HepG2 (cell line): ENCODE results near the gene NOXO1. TPM values are rescaled to one million over a fixed set of nuclear protein-coding genes. Genes with fewer than 3 reads are reported as not detected.
A peak's percentile ranks its signal among the peaks of the same experiment; 100 is the strongest.

Source experiments
- BHLHE40 ChIP-seq: IDR thresholded peaks from 2 replicates; pipeline ENCODE4 v1.6.1; 2011; ENCODE audit warnings: low read length, improper control_type of control experiment
- CENPT ChIP-seq: sonication (generic); formaldehyde crosslinking; IDR thresholded peaks from 2 replicates; pipeline ENCODE4 v1.8.0; 2022; ENCODE audit warnings: low read depth, mild to moderate bottlenecking, moderate library complexity, missing genetic modification reagents
- CREM ChIP-seq, 2 experiments: sonication (generic) in 1 of 2; formaldehyde crosslinking in 1 of 2; IDR thresholded peaks; 2 replicates each; pipeline versions ENCODE4 v1.4.0 to v1.6.1; 2016 to 2020; ENCODE audit warnings: antibody characterized with exemption in 1 of 2, mild to moderate bottlenecking in 1 of 2, missing genetic modification reagents in 1 of 2
- HBP1 ChIP-seq: IDR thresholded peaks from 2 replicates; pipeline ENCODE4 v1.6.1; 2016; ENCODE audit warnings: low read depth, control low read depth
- KAT7 ChIP-seq: IDR thresholded peaks from 2 replicates; pipeline ENCODE4 v1.6.1; 2018; ENCODE audit warnings: borderline replicate concordance, missing compliant biosample characterization
- MYPOP ChIP-seq: sonication (generic); formaldehyde crosslinking; IDR thresholded peaks from 2 replicates; pipeline ENCODE4 v1.8.1; 2023; ENCODE audit warnings: mild to moderate bottlenecking, moderate library complexity, missing genetic modification reagents
- NCOR1 ChIP-seq: fragments of 200-600 bp; sonication (generic); IDR thresholded peaks from 2 replicates; pipeline ENCODE4 v1.7.0; 2017; ENCODE audit warnings: antibody characterized with exemption, low read length, borderline replicate concordance
- PHB2 ChIP-seq: fragments of 450-650 bp; IDR thresholded peaks from 2 replicates; pipeline ENCODE4 v1.6.1; 2018; ENCODE audit not compliant: partially characterized antibody
- PREB ChIP-seq: sonication (generic); formaldehyde crosslinking; IDR thresholded peaks from 2 replicates; pipeline ENCODE4 v1.4.0; 2020; ENCODE audit warnings: missing genetic modification reagents
- SNAPC4 ChIP-seq: sonication (generic); formaldehyde crosslinking; IDR thresholded peaks from 2 replicates; pipeline ENCODE4 v1.4.0; 2020; ENCODE audit warnings: mild to moderate bottlenecking, missing genetic modification reagents
- SPEN ChIP-seq: sonication (generic); formaldehyde crosslinking; IDR thresholded peaks from 2 replicates; pipeline ENCODE4 v1.5.1; 2020; ENCODE audit warnings: low read depth, mild to moderate bottlenecking, missing genetic modification reagents
- TAF1 ChIP-seq: sonication (generic); formaldehyde crosslinking; IDR thresholded peaks from 2 replicates; pipeline ENCODE4 v1.4.0; 2020; ENCODE audit warnings: missing genetic modification reagents
- TBX2 ChIP-seq: sonication (generic); formaldehyde crosslinking; IDR thresholded peaks from 2 replicates; pipeline ENCODE4 v1.5.0; 2020; ENCODE audit warnings: missing genetic modification reagents, mild to moderate bottlenecking, borderline replicate concordance
- ZBTB42 ChIP-seq: sonication (generic); formaldehyde crosslinking; IDR thresholded peaks from 2 replicates; pipeline ENCODE4 v1.5.0; 2020; ENCODE audit warnings: mild to moderate bottlenecking, missing genetic modification reagents
- ZFP41 ChIP-seq: sonication (generic); formaldehyde crosslinking; IDR thresholded peaks from 2 replicates; pipeline ENCODE4 v1.4.0; 2020; ENCODE audit warnings: mild to moderate bottlenecking, missing genetic modification reagents, borderline replicate concordance
- ZNF253 ChIP-seq: sonication (generic); formaldehyde crosslinking; IDR thresholded peaks from 2 replicates; pipeline ENCODE4 v1.8.0; 2022; ENCODE audit warnings: mild to moderate bottlenecking, missing genetic modification reagents, borderline replicate concordance
- ZNF337 ChIP-seq: sonication (generic); formaldehyde crosslinking; IDR thresholded peaks from 2 replicates; pipeline ENCODE4 v1.5.1; 2020; ENCODE audit warnings: missing genetic modification reagents, low read depth, mild to moderate bottlenecking, borderline replicate concordance
- ZNF589 ChIP-seq: sonication (generic); formaldehyde crosslinking; conservative IDR thresholded peaks from 2 replicates; pipeline ENCODE4 v1.8.0; 2022; ENCODE audit warnings: mild to moderate bottlenecking, moderate library complexity, missing genetic modification reagents
- ZNF672 ChIP-seq: sonication (generic); formaldehyde crosslinking; IDR thresholded peaks from 2 replicates; pipeline ENCODE4 v1.8.1; 2022; ENCODE audit warnings: missing genetic modification reagents
- polyA plus RNA-seq, 8 experiments: library from polyadenylated mRNA; depleted of rRNA in 3 of 8; stranded (reverse) in 7 of 8; unstranded in 1 of 8; fragments of >200 nt; fragmentation: Illumina TruSeq in 4 of 8; extraction: Trizol in 4 of 8; gene quantifications; 2 replicates each; pipeline versions ENCODE4 v1.2.1 to v1.2.3, GENCODE V29; 2011 to 2016; ENCODE audit warnings: low read depth in 4 of 8, missing spikeins in 1 of 8, mixed read lengths in 1 of 8; ENCODE audit not compliant: insufficient read depth in 1 of 8
- total RNA-seq, 5 experiments: library from RNA; depleted of rRNA; stranded (reverse); fragments of >200 nt; fragmentation: Illumina TruSeq; extraction: Trizol; gene quantifications; 2 replicates each; pipeline ENCODE4 v1.2.3, GENCODE V29; 2016; ENCODE audit warnings: low read depth in 1 of 5

The NOXO1 gene
- total and polyA plus RNA-seq, 2 of the 13 experiments (the other 11 are each of a cell fraction or from before 2014, with no cell fraction given): 0.69 to 1.4 TPM

- TF ChIP-seq ZBTB42 (CRISPR knock-in tag) (no peak), ZNF672 (0 out of 2 replicates have a peak, but pooled peaks have one; percentile 33), ZNF253 (no peak), ZNF337 (peak; percentile 78; the same call in 1 of the 2 replicates), SPEN (CRISPR knock-in tag) (peak; percentile 33), BHLHE40 (peak; percentile 81), PREB (CRISPR knock-in tag) (no peak), ZFP41 (CRISPR knock-in tag) (no peak), SNAPC4 (CRISPR knock-in tag) (peak; percentile 83), CENPT (CRISPR knock-in tag) (no peak; the same call in 1 of the 2 replicates), KAT7 (no peak), PHB2 (no peak), HBP1 (peak; percentile 89), CREM (IDR thresholded peaks at IDR 0.05) (peak; percentile 60), CREM (CRISPR knock-in tag; IDR thresholded peaks at IDR 0.05) (no peak), ZNF589 (CRISPR knock-in tag) (0 out of 2 replicates have a peak, but pooled peaks have one; percentile 62), NCOR1 (peak; percentile 82), MYPOP (CRISPR knock-in tag) (peak; percentile 81), TBX2 (CRISPR knock-in tag) (peak; percentile 79; the same call in 1 of the 2 replicates), TAF1 (CRISPR knock-in tag) (peak; percentile 61; the same call in 1 of the 2 replicates)
Measured at GRCh38 chr16:1940273-1941161, 40.8 kb downstream of the NOXO1 start (continued).
